C4-2B (cell line): ENCODE results near the gene MAP3K19.

Experiments used
- H3K27ac ChIP-seq: fragments of 450-650 bp; 2 replicates; pipeline ENCODE4 v1.5.1; 2017
- CTCF ChIP-seq: fragments of 450-650 bp; conservative IDR thresholded peaks from 2 replicates; pipeline ENCODE4 v1.5.1; 2017; ENCODE audit warnings: mild to moderate bottlenecking
- ZFX ChIP-seq: fragments of 450-650 bp; IDR thresholded peaks from 2 replicates; pipeline ENCODE4 v1.6.1; 2017

MAP3K19 gene

DNA sequence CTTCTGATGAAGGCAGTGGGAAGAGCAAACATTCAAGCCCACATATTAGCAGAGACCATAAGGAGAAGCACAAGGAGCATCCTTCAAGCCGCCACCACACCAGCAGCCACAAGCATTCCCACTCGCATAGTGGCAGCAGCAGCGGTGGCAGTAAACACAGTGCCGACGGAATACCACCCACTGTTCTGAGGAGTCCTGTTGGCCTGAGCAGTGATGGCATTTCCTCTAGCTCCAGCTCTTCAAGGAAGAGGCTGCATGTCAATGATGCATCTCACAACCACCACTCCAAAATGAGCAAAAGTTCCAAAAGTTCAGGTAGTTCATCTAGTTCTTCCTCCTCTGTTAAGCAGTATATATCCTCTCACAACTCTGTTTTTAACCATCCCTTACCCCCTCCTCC, 93.2 kb downstream of the MAP3K19 start:
- H3K27ac ChIP-seq = no peak overlapping the region; the same call in 1 of the 2 replicates
- TF ChIP-seq ZFX (no peak), CTCF (no peak)

GRCh38 chr2:134952608-134953007, 94.6 kb downstream of the MAP3K19 start:
- TF ChIP-seq CTCF (no peak), ZFX (no peak)
- no peak overlapping the region for H3K27ac ChIP-seq

DNA sequence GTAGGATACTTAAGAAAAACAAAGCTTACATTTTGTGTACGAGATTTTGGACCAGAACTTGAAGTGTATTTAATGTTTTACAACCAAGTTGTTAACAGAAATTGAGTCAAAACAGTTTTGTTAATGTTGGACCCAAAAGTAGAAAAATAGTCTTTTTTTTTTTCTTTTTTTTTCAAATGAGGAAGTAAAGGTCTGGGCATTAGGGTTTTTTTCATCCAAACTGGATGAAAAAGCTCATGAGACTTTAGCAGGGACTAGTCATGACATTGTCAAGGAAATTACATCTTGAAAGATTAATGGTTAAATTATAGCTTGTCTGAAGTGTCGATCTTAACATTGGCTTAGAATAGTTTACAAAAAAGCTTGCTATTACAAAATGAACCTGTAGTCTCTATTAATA, 96.4 kb downstream of the MAP3K19 start:
- TF ChIP-seq CTCF = no peak
- no peak for TF ChIP-seq ZFX
- H3K27ac ChIP-seq = no peak overlapping the region

DNA sequence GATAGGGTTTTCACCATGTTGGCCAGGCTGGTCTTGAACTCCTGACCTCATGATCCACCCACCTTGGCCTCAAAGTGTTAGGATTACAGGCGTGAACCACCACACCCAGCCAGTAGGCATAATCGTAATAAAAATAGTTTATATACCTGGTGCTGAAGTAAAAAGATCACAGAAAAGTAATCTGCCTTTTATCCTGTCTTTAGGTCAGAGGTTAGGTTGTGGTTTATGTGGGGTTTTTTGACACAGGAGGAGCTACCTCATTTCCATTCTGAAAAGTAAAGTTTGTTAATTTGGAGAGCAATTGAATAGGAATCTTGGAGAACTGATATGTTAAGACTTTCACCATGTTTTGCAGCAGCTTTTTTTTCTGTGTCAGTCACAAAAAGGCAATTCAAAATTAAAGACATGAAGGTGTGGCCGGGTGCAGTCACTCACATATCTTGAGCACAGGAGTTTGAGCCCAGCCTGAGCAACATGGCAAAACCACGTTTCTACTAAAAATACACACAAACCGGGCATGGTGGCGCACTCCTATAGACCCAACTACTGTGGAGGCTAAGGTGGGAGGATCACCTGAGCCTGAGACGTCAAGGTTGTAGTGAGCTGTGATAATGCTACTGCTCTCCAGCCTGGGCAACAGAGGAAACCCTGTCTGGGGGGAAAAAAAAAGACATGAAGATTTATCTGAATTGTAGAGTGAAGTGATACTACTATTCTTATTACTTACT, 97.1 kb downstream of the MAP3K19 start:
- TF ChIP-seq ZFX = no peak
- no peak for TF ChIP-seq CTCF
- no peak overlapping the region for H3K27ac ChIP-seq

DNA sequence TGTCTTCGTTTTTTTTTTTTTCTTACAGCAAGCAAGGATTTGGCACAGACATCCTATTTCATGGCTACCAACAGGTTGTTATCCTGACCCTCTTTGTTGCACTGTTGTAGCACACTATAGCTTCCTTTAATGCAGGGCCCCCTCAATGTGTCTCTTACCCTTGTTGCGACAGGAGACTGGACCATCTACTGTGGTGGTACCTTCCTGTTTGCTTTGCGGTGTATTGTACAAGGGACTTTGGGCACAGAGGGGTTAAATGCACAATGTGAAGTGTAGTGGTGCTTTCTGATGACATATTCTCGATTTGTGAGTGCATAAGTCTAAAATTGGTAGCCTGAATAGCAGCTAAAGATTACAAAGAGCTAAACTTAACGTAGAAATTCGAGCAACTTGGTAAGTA, 101.2 kb downstream of the MAP3K19 start:
- H3K27ac ChIP-seq = no peak overlapping the region

DNA sequence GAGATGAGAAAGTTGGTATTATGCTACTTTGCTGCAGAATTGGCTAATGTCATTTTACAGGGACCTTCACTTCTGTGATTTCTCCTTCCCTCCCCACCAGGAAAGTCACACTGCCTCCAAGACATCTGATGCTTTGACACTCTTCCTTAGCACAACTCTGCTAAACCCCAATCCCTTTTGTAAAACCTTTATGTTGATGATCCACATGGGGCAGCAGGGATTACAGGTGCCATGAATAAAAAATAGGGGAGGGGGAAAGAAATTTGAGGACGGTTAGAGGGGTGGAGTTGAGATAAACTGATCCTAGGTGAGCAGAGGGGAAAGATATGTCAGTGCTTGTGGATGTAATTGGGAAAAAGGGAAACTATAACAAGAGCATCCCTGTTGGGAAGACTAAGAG, 102.3 kb downstream of the MAP3K19 start:
- no peak for TF ChIP-seq CTCF
- no peak for TF ChIP-seq ZFX
- H3K27ac ChIP-seq = no peak overlapping the region

More for the DNA sequence above, 101.2 kb downstream of the MAP3K19 start:
- no peak for TF ChIP-seq CTCF
- TF ChIP-seq ZFX = no peak

GRCh38 chr2:134943540-134943939, 103.7 kb downstream of the MAP3K19 start:
- no peak overlapping the region for H3K27ac ChIP-seq

More at GRCh38 chr2:134943540-134943939, 103.7 kb downstream of the MAP3K19 start:
- TF ChIP-seq CTCF = no peak
- TF ChIP-seq ZFX = no peak
